Activated CD4-positive, CD25-positive, alpha-beta regulatory T cell treated with anti-CD3 and anti-CD28 coated beads, Interleukin-2, amount 50 U/mL, for 24 hours (primary cell): Measurements from ENCODE around the gene TYRO3.

Experiments
- ATAC-seq, 2 donors: fragments of 150-1000 bp; cut with Tn5 transposase; one replicate each; pipeline ENCODE4 v1.10.0; 2021; ENCODE audit warnings: mild to moderate bottlenecking in 1 of 2, moderate library complexity in 1 of 2

Gene TYRO3

DNA sequence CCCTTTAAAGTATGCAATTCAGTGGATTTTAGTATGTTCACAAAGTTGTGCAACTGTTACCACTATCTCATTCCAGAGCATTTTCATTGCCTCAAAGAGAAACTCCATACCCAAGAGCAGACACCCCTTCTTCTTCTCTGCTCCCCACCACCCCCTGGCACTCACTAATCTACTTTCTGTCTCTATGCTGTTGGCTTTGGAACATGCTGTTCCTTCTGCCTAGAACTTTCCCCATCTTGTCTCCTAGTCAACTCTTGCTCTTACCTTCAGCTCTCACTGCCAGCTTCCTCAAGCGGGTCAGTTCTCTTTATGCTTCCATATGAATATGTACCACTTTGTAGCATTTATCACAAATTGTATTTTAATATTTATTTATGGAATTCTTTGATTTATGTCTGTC, 50.1 kb downstream of the TYRO3 start:
- no peak for ATAC-seq

DNA sequence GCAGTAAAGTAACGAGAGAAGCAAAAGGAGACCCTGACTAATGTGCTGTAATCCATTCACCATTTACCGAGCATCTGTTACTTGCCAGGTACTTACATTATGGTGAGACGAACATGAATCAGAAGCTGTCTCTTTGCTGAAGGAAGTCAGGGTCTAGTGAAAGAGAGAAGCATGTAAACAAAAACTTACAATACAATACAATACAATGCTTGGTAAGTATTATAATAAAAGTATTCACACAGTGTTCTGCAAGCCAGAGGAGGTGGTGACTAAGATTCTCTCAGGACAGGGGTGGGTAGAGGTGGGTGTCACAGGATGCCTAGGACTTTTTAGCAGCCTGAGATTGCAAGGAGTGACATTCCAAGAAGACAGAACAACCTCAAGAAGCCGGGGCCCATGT, 51.0 kb downstream of the TYRO3 start:
- no peak for ATAC-seq

DNA sequence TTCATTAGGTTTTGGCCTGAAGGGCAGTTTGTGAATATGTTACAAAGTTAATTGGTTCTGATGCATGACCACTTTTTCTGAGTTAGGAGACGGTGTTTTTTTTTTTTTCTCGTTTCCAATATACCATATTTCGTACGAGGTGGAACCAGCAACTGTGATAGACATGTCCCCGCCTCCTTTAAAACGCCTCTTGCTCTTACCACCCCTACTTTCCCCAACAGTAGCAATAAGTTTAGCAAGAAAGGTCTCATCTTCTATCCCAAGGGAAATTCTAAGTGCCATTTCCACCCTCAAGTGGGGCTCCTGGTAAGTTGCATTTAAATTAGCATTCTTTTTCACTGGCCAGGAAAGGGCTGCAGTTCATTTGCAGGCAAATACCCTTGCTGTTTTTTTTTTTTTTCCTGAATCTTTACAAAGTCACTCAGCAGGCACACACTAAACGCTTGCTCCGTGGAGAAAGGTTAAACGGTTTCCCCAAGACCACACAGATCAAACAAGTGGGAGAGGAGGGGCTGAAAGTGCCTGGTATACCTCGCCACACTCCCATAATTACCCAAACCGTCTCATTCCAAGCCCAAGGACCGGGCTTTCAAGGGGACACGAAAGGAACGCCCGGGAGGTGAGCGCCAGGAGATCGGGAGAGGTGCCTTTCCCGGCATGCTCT, 61.7 kb downstream of the TYRO3 start:
- ATAC-seq: peak in 1 of 2 donors; percentile 5

DNA sequence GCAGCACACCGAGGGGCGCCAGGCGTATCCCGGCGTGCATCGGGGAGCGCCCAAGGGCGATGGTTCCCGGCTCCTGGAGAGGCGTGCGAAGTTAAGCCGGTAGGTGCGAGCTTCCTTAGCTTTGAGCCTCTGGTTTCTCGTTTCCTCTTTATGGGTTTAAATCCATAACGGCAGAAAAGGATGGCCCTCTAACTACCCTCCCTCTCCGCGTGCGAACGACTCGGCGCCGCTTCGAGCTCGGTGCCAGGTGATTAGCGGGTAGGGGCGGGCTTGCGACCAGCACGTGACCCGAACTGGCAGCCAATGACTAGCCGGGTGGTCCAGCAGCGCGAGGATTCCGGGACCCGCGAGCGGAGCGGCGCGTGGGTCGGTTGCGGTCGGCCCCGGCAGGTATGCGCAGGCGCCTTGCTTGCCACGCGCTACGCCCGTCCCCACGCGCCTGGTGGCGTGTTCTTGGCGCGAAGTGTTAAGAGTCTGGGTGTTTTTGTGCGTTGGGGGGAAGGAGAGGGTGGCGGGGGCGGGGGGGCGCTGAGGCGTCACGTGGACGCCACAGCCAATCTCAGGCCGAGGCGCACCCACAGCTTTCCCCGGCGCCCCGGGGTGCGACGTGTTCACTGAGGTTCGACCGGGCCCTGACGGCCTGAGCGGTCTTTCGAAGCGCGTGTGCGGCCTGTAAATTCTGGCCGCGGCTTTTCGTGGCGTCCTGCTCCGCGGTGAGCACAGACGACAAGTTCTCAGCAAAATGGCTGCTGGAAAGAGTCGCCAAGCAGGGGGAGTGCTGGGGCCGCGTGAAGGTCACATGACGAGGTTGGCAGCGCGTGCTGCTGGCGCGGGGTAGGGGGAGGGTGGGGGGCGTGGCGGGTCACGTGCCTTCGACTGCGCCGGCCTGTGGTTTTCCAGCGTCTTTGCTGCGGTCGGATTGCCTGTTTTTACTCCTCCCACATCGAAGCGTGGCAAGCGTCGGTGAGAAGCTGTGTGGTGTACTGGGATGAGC, 62.5 kb downstream of the TYRO3 start:
- peak; percentile 92 to 93 for ATAC-seq

DNA sequence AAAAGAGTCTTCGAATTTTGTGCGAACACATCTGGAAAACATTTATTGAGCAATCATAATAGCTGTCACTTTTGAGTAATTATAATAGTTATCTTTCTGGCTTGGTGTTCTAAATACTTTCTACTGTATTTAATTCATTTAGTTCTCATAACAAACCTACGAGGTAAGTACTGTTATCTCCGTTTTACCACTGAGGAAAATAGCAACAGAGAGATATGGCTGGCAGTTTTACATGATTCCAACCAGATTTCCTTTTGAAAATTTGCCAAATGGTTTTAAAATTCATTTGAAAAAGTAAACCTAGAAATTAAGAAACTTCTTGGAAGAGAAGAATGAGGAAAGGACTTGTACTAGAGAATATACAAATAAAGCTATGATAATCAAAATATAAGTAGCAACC, 63.9 kb downstream of the TYRO3 start:
- no peak for ATAC-seq

DNA sequence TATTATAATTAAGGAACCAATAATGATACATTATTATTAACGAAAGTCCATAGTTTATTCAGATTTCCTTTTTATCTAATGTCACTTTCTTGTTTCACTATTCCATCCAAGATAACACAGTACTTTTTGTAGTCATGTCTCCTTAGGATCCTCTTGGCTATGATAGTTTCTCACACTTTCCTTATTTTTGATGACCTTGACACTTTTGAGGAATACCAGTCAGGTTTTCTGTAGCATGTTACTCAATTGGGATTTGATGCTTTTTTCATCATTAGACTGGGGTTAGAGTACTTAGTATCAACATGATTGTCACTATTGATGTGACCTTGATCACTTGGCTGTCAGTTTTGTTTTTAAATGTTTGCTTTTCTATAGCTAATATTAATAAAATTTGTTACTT, 68.2 kb downstream of the TYRO3 start:
- no peak for ATAC-seq

DNA sequence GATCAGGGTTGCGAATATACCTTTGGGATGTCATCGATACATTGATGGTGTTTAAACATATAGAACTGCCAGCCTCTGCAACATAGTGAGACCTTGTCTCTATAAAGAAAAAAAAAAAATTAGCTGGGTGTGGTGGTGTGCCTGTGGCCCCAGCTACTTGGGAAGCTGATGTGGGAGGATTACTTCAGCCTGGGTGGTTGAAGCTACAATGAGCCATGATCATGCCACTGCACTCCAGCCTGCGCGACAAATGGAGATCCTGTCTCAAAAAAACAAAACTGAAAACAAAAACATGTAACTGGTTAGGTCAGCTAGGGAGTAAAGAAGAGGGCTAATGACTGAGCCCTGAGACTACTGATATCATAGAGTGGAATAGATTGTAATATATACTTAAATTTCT, 70.5 kb downstream of the TYRO3 start:
- ATAC-seq: no peak

DNA sequence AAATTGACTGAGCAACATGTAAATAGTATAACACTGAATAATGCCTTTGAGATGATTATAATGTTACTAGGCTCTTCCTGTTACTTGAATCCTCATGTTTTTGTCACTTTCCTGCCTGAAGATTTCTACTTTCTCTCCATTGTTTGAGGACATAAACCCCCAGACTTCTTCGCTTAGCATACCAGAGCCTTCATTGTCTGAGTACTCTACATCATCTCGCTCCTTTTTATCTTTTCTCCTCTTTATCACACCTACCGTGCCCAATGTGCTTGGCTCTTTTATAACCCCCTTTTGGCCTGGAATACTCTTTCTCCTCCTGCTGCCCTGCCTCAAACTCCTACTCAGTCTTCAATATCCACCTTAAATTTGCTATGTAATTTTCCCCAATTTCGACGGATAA, 70.9 kb downstream of the TYRO3 start:
- ATAC-seq: no peak

DNA sequence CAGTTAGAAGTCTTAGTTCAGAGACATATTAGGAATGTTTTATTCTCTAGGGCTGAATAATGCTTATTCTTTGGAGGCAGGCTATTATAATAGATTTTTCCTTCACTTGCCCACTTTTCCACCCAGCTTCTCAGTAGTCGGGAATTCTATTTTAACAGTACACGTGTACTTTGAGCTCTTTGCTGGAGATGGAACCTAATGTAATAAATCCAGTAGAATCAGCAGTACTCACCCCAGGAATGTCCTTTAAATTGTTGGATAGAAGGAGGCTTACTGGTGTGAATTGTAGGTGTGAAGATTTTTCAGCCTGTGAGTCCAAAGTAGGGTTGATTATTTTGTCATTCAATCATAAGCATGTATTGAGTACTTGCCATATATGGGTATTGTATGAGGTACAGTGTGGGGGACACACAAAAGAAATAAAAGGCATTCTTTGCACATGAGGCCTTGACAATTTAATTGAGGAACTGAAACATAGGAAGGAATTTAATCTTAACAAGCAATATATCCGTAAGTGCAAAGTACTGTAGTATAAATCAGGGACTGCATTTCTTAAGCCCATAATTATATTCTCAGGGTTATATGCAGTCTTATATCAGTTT, 71.7 kb downstream of the TYRO3 start:
- no peak for ATAC-seq

DNA sequence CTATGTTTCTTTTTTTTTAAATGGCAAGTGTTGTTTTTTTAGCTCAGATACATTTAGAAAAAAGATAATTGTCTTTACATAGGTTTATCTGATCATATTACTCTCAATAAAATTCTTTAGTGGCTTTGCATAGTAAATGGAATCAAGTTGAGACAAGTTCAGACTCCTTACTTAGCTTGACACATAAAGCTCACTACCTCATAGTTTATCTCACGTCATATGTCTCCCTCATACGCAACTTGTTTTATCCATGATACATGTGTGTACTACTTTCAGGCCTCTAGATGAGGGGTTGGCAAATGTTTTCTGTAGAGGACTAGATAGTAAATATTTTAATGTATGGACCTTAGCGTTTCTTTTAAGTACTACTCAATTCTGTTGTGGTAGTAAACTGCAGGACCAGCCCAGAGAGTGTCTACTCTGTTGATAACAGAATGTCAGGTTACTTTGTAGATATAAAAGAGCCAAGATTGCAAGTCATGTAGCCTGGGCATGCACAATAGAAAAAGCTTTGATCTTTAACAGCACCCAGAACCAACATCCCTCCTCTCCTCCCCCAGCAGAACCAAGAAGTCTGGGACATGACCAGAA, 73.0 kb downstream of the TYRO3 start:
- ATAC-seq: no peak
